Choroid plexus epithelial cell (primary cell): ENCODE results near the gene C18orf63.

ENCODE experiments used
- DNase-seq: peaks from one replicate; pipeline ENCODE4 v3.0.0-alpha.2; 2010; ENCODE audit warnings: low read depth
- H3K4me3 ChIP-seq: 2 replicates; pipeline ENCODE4 v1.5.1; 2011; ENCODE audit warnings: low read depth, mild to moderate bottlenecking, control low read depth, low read length, moderate library complexity
- CTCF ChIP-seq: conservative IDR thresholded peaks from 2 replicates; pipeline ENCODE4 v1.5.1; 2011; ENCODE audit warnings: low read depth, mild to moderate bottlenecking, control low read depth, inconsistent platforms, low read length, moderate library complexity

C18orf63 gene

GRCh38 chr18:74334242-74334893 lies 18.7 kb downstream of the C18orf63 start:
- no peak for DNase-seq
- H3K4me3 ChIP-seq: no peak overlapping the region
- no peak for TF ChIP-seq CTCF

- no peak for TF ChIP-seq CTCF
- no peak for DNase-seq
- no peak overlapping the region for H3K4me3 ChIP-seq
These were observed 21.0 kb downstream of the C18orf63 start for GRCh38 chr18:74336656-74337055.

GRCh38 chr18:74337155-74337911 lies 21.7 kb downstream of the C18orf63 start:
- no peak for TF ChIP-seq CTCF
- no peak for DNase-seq
- no peak overlapping the region for H3K4me3 ChIP-seq

GRCh38 chr18:74337912-74338309 lies 22.3 kb downstream of the C18orf63 start:
- TF ChIP-seq CTCF: no peak
- H3K4me3 ChIP-seq: no peak overlapping the region
- no peak for DNase-seq

- peak; percentile 58 for TF ChIP-seq CTCF
- DNase-seq: peak; percentile 90
- no peak overlapping the region for H3K4me3 ChIP-seq
These were observed 26.9 kb downstream of the C18orf63 start for GRCh38 chr18:74342416-74343043.

- TF ChIP-seq CTCF: no peak
- no peak for DNase-seq
These were observed 30.6 kb downstream of the C18orf63 start for GRCh38 chr18:74346206-74346605.

More at GRCh38 chr18:74346206-74346605, 30.6 kb downstream of the C18orf63 start:
- no peak overlapping the region for H3K4me3 ChIP-seq
